Hepatocyte (in vitro differentiated cells): ENCODE results near the gene ARPIN.

Experiments used
- CTCF ChIP-seq: fragments of 200-600 bp; sonication (generic); IDR thresholded peaks from 2 replicates; pipeline ENCODE4 v1.5.1; 2016; ENCODE audit warnings: antibody characterized with exemption, mild to moderate bottlenecking; ENCODE audit not compliant: poor library complexity
- EZH2 ChIP-seq: fragments of 200-600 bp; sonication (generic); IDR thresholded peaks from 2 replicates; pipeline ENCODE4 v1.6.1; 2016; ENCODE audit warnings: antibody characterized with exemption, mild to moderate bottlenecking, borderline replicate concordance

- TF ChIP-seq CTCF (no peak), EZH2 (no peak)
These were observed 42.7 kb downstream of the ARPIN start for GRCh38 chr15:89870006-89870405.
